ENCODE measurements around the gene ATP6V0D1.
"Not testable (repeated sequence)": the region's sequence is repeated elsewhere in the genome, so short reads cannot be mapped to it uniquely, and the experiment has no call there.

Gene ATP6V0D1

DNA sequence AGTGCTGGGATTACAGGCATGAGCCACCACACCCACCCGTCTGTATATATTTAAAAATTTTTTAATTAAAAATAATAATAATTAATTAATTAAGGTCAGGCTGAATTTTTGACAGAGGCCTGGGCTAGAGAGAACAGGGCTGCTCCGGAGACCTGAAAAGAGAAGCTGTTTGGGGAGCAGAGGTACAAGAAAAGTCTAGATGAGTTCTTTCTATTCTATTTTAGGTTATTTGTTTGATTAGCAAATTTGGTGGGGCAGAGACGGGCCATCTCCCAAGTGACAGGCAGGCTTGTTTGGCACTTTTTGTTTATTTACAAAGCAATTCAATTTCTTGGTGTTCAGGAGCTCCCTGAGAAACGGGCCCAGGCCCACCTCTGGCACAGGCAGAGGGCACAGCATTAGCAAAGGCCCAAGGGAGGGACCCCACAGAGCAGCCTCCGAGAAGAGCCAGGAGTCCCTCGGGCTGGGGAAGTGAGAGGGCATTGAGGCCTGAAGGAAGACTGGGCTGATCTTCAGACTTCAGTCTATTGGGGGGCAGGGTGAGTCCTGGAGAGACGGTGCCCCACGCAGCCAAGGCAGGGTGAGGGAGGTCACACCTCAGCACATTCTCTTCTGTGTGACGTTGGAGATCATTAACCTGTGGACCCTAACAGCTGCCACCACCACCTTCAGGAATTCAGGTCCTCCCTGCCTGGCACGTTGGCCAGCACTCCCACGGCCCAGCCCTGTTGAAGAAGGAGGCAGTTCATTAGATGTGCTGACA, 36.9 kb upstream of the ATP6V0D1 start:
- no peak for TF ChIP-seq CTCF (IDR thresholded peaks at IDR 0.05)
- Mint-ChIP-seq H3K36me3 (ENCODE audit: low read depth) (no peaks in the 10 kb centered on the region), H3K4me3 (no peak overlapping the region), H3K27me3 (ENCODE audit: low read depth, poor library complexity) (peaks cover 67% of the 10 kb centered on the region), H3K27ac (no peak overlapping the region), H3K9me3 (no peaks in the 10 kb centered on the region), H3K4me1 (peaks cover 17% of the 10 kb centered on the region)
- DNase-seq, result no peak

DNA sequence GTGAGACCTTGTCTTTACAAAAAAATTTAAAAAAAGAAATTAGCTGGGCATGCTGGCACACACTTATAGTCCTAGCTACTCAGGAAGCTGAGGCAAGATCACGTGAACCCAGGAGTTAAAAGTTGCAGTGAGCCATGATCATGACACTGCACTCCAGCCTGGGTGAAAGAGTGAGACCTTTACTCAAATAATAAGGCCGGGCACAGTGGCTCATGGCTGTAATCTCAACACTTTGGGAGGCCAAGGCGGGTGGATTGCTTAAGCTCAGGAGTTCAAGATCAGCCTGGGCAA, 36.1 kb upstream of the ATP6V0D1 start:
- no peak for TF ChIP-seq CTCF (IDR thresholded peaks at IDR 0.05)
- Mint-ChIP-seq H3K36me3 (ENCODE audit: low read depth) (no peaks in the 10 kb centered on the region), H3K4me3 (no peak overlapping the region), H3K9me3 (peaks cover 3% of the 10 kb centered on the region), H3K27ac (peak overlapping the region; percentile 61), H3K27me3 (ENCODE audit: low read depth, poor library complexity) (peaks cover 68% of the 10 kb centered on the region), H3K4me1 (peaks cover 14% of the 10 kb centered on the region)
- no peak for DNase-seq

DNA sequence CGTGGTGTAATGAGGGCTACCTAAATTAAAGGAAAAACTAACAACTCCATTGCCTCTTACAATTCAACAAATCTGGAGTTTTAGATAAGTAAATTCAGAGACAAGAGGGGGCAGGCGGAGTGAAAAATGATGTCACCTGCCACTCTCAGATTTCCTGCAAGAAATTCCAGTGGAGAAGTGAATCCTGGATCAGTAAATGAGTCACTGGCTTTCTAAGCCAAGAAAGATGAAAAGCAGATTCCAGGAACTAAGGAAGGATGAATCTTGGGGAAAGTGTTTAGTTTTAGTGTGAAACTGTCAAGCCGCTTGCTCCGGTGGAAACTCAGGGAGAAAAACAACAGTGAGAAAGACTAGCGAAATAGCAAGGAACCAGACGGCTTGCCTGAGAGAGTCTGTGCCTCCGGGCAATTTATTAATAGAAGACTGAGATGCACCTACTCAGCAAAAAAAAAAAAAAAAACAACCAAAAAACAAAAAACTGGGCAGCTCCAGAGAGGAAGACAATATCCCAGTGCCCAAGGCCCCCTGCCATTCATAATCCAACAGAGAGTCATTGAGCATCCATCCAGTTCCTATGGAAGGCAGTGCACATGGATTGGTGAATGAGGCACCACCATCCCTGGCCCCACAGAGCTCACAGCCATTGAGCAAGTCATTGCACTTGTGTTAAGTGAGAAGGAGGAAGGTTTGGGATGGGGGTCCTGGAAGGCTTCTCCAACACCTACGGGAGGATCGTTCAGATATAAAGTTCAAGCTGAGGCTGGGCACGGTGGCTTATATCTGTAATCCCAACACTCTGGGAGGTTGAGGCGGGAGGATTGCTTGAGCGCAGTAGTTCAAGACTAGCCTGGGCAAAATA, 35.6 kb upstream of the ATP6V0D1 start:
- peaks cover 3% of the 10 kb centered on the region for H3K9me3 Mint-ChIP-seq
- no peaks in the 10 kb centered on the region for H3K36me3 Mint-ChIP-seq (ENCODE audit: low read depth)
- TF ChIP-seq CTCF (IDR thresholded peaks at IDR 0.05), result no peak
- H3K4me3 Mint-ChIP-seq, result no peak overlapping the region
- H3K27me3 Mint-ChIP-seq (ENCODE audit: low read depth, poor library complexity), result peaks cover 68% of the 10 kb centered on the region
- H3K27ac Mint-ChIP-seq, result peak overlapping the region; percentile 61
- no peak for DNase-seq
- H3K4me1 Mint-ChIP-seq, result peaks cover 11% of the 10 kb centered on the region

DNA sequence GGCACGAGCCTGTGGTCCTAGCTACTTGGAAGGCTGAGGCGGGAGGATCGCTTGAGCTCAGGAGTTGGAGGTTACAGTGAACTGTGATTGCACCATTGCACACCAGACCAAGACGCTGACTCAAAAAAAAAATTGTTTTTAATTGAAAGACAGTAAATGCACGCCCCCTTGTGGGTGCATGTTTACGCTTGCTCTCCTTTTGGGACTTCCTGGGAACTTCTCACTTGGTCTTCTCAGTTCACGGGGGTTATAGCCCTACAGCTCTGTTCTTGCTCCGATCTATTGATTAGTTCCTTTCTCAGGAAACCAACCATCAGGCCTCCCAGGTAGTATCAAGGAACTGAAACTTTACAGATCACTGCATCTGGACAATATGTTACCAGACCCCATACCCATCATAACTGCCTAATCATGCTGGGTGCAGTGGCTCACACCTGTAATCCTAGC, 33.4 kb upstream of the ATP6V0D1 start:
- Mint-ChIP-seq H3K27me3 (ENCODE audit: low read depth, poor library complexity) (peaks cover 49% of the 10 kb centered on the region), H3K4me1 (peaks cover 7% of the 10 kb centered on the region), H3K4me3 (no peak overlapping the region), H3K36me3 (ENCODE audit: low read depth) (no peaks in the 10 kb centered on the region), H3K9me3 (peaks cover 3% of the 10 kb centered on the region), H3K27ac (no peak overlapping the region)
- peak; percentile 66 for DNase-seq
- peak; percentile 59 for TF ChIP-seq CTCF (IDR thresholded peaks at IDR 0.05)

- H3K36me3 Mint-ChIP-seq (ENCODE audit: low read depth); H3K4me3 Mint-ChIP-seq; DNase-seq; H3K27ac Mint-ChIP-seq; H3K9me3 Mint-ChIP-seq; H3K4me1 Mint-ChIP-seq: not testable (repeated sequence)
- H3K27me3 Mint-ChIP-seq (ENCODE audit: low read depth, poor library complexity), result peaks cover 45% of the 10 kb centered on the region
These were observed 32.9 kb upstream of the ATP6V0D1 start for GRCh38 chr16:67513892-67514291.

- H3K9me3 Mint-ChIP-seq, result peaks cover 3% of the 10 kb centered on the region
- no peaks in the 10 kb centered on the region for H3K36me3 Mint-ChIP-seq (ENCODE audit: low read depth)
- H3K27me3 Mint-ChIP-seq (ENCODE audit: low read depth, poor library complexity), result peaks cover 58% of the 10 kb centered on the region
- no peak overlapping the region for H3K27ac Mint-ChIP-seq
- H3K4me3 Mint-ChIP-seq, result no peak overlapping the region
- no peak for TF ChIP-seq CTCF (IDR thresholded peaks at IDR 0.05)
- DNase-seq, result no peak
- no peaks in the 10 kb centered on the region for H3K4me1 Mint-ChIP-seq
These were observed 28.1 kb upstream of the ATP6V0D1 start for GRCh38 chr16:67509016-67509415.

Measured in nephron progenitor cell (in vitro differentiated cells).